HEK293 (cell line): Measurements from ENCODE around the gene PPP1R27.

Experiments
- EGR2 ChIP-seq: fragments of 450-650 bp; formaldehyde crosslinking; IDR thresholded peaks from 2 replicates; pipeline ENCODE4 v1.5.1; 2016; ENCODE audit warnings: low read depth, missing biosample characterization, missing genetic modification characterization
- ELK4 ChIP-seq: IDR thresholded peaks from 2 replicates; pipeline ENCODE4 v1.6.1; 2011; ENCODE audit warnings: mild to moderate bottlenecking, low read depth, low read length, borderline replicate concordance
- GLIS2 ChIP-seq: fragments of 450-650 bp; formaldehyde crosslinking; IDR thresholded peaks from 2 replicates; pipeline ENCODE4 v1.5.1; 2016; ENCODE audit warnings: missing biosample characterization, missing genetic modification characterization
- KLF7 ChIP-seq: fragments of 450-650 bp; formaldehyde crosslinking; IDR thresholded peaks from 2 replicates; pipeline ENCODE4 v1.5.1; 2016; ENCODE audit warnings: missing biosample characterization, missing genetic modification characterization, borderline replicate concordance
- MZF1 ChIP-seq: fragments of 450-650 bp; formaldehyde crosslinking; IDR thresholded peaks from 2 replicates; pipeline ENCODE4 v1.5.1; 2017; ENCODE audit warnings: missing biosample characterization, missing genetic modification characterization, borderline replicate concordance
- SALL2 ChIP-seq: fragments of 450-650 bp; formaldehyde crosslinking; IDR thresholded peaks from 2 replicates; pipeline ENCODE4 v1.5.0; 2017; ENCODE audit warnings: missing biosample characterization, mild to moderate bottlenecking, missing genetic modification characterization, borderline replicate concordance
- SETDB1 ChIP-seq: IDR thresholded peaks from one replicate; pipeline ENCODE4 v1.6.1; 2017; ENCODE audit warnings: mild to moderate bottlenecking, low read length, moderate library complexity, mixed read lengths; ENCODE audit not compliant: insufficient read length
- TRIM28 ChIP-seq: IDR thresholded peaks from 2 replicates; pipeline ENCODE4 v1.6.1; 2011; ENCODE audit warnings: low read length, control low read depth, borderline replicate concordance
- ZBTB1 ChIP-seq: fragments of 450-650 bp; formaldehyde crosslinking; IDR thresholded peaks from 2 replicates; pipeline ENCODE4 v1.5.1; 2016; ENCODE audit warnings: missing biosample characterization, missing genetic modification characterization
- ZBTB21 ChIP-seq: fragments of 450-650 bp; formaldehyde crosslinking; IDR thresholded peaks from 2 replicates; pipeline ENCODE4 v1.5.1; 2017; ENCODE audit warnings: missing biosample characterization, missing genetic modification characterization
- ZBTB26 ChIP-seq: fragments of 450-650 bp; formaldehyde crosslinking; optimal IDR thresholded peaks from 2 replicates; pipeline ENCODE3; 2016; ENCODE audit warnings: missing biosample characterization, mild to moderate bottlenecking, missing genetic modification characterization
- ZEB2 ChIP-seq: fragments of 450-650 bp; formaldehyde crosslinking; IDR thresholded peaks from 2 replicates; pipeline ENCODE4 v1.5.1; 2016; ENCODE audit warnings: missing biosample characterization, missing genetic modification characterization
- ZFHX2 ChIP-seq: fragments of 450-650 bp; formaldehyde crosslinking; conservative IDR thresholded peaks from 2 replicates; pipeline ENCODE4 v1.5.1; 2016; ENCODE audit warnings: missing biosample characterization, missing genetic modification characterization
- ZNF174 ChIP-seq: fragments of 450-650 bp; formaldehyde crosslinking; IDR thresholded peaks from 2 replicates; pipeline ENCODE4 v1.5.0; 2017; ENCODE audit warnings: missing biosample characterization, mild to moderate bottlenecking, missing genetic modification characterization
- ZNF248 ChIP-seq: fragments of 450-650 bp; formaldehyde crosslinking; IDR thresholded peaks from 2 replicates; pipeline ENCODE4 v1.5.1; 2017; ENCODE audit warnings: missing biosample characterization, missing genetic modification characterization
- ZNF26 ChIP-seq: fragments of 450-650 bp; formaldehyde crosslinking; IDR thresholded peaks from 2 replicates; pipeline ENCODE4 v1.5.1; 2016; ENCODE audit warnings: missing biosample characterization, missing genetic modification characterization
- ZNF311 ChIP-seq: fragments of 450-650 bp; formaldehyde crosslinking; IDR thresholded peaks from 2 replicates; pipeline ENCODE4 v1.5.1; 2017; ENCODE audit warnings: missing biosample characterization, missing genetic modification characterization, borderline replicate concordance
- ZNF350 ChIP-seq: fragments of 450-650 bp; formaldehyde crosslinking; IDR thresholded peaks from 2 replicates; pipeline ENCODE4 v1.5.0; 2017; ENCODE audit warnings: missing biosample characterization, mild to moderate bottlenecking, missing genetic modification characterization
- ZNF449 ChIP-seq: fragments of 450-650 bp; formaldehyde crosslinking; IDR thresholded peaks from 2 replicates; pipeline ENCODE4 v1.5.1; 2017; ENCODE audit warnings: missing biosample characterization, mild to moderate bottlenecking, missing genetic modification characterization, moderate library complexity
- ZNF513 ChIP-seq: fragments of 450-650 bp; IDR thresholded peaks from 2 replicates; pipeline ENCODE4 v1.5.1; 2018; ENCODE audit warnings: missing biosample characterization, missing genetic modification characterization
- ZNF548 ChIP-seq: fragments of 450-650 bp; formaldehyde crosslinking; IDR thresholded peaks from 2 replicates; pipeline ENCODE4 v1.5.1; 2016; ENCODE audit warnings: missing biosample characterization, missing genetic modification characterization
- ZNF549 ChIP-seq: fragments of 450-650 bp; IDR thresholded peaks from 2 replicates; pipeline ENCODE4 v1.5.1; 2018; ENCODE audit warnings: missing biosample characterization, missing genetic modification characterization, mild to moderate bottlenecking, inconsistent platforms, moderate library complexity
- ZNF558 ChIP-seq: fragments of 450-650 bp; formaldehyde crosslinking; IDR thresholded peaks from 2 replicates; pipeline ENCODE4 v1.5.1; 2016; ENCODE audit warnings: missing biosample characterization, missing genetic modification characterization
- ZNF585B ChIP-seq: fragments of 450-650 bp; formaldehyde crosslinking; IDR thresholded peaks from 2 replicates; pipeline ENCODE4 v1.5.1; 2016; ENCODE audit warnings: missing biosample characterization, missing genetic modification characterization
- ZNF623 ChIP-seq: fragments of 450-650 bp; formaldehyde crosslinking; IDR thresholded peaks from 2 replicates; pipeline ENCODE4 v1.5.1; 2016; ENCODE audit warnings: missing biosample characterization, missing genetic modification characterization
- ZNF624 ChIP-seq: fragments of 450-650 bp; formaldehyde crosslinking; IDR thresholded peaks from 2 replicates; pipeline ENCODE4 v1.5.1; 2017; ENCODE audit warnings: missing biosample characterization, missing genetic modification characterization
- ZNF660 ChIP-seq: fragments of 450-650 bp; IDR thresholded peaks from 2 replicates; pipeline ENCODE4 v1.5.1; 2018; ENCODE audit warnings: missing biosample characterization, mild to moderate bottlenecking, missing genetic modification characterization
- ZNF670 ChIP-seq: fragments of 450-650 bp; formaldehyde crosslinking; IDR thresholded peaks from 2 replicates; pipeline ENCODE4 v1.5.1; 2016; ENCODE audit warnings: missing biosample characterization, missing genetic modification characterization, low read depth
- ZNF776 ChIP-seq: fragments of 450-650 bp; formaldehyde crosslinking; IDR thresholded peaks from 2 replicates; pipeline ENCODE4 v1.5.0; 2017; ENCODE audit warnings: missing biosample characterization, missing genetic modification characterization, borderline replicate concordance
- ZNF830 ChIP-seq: fragments of 450-650 bp; IDR thresholded peaks from 2 replicates; pipeline ENCODE4 v1.5.0; 2018; ENCODE audit warnings: missing biosample characterization, missing genetic modification characterization, low read depth, mild to moderate bottlenecking, moderate library complexity
- ZNF837 ChIP-seq: fragments of 450-650 bp; formaldehyde crosslinking; IDR thresholded peaks from 2 replicates; pipeline ENCODE4 v1.5.1; 2016; ENCODE audit warnings: missing biosample characterization, missing genetic modification characterization
- ZSCAN16 ChIP-seq: fragments of 450-650 bp; formaldehyde crosslinking; IDR thresholded peaks from 2 replicates; pipeline ENCODE4 v1.5.1; 2016; ENCODE audit warnings: missing biosample characterization, missing genetic modification characterization
- ZSCAN30 ChIP-seq: fragments of 450-650 bp; IDR thresholded peaks from 2 replicates; pipeline ENCODE4 v1.5.1; 2018; ENCODE audit warnings: missing biosample characterization, mild to moderate bottlenecking, missing genetic modification characterization, moderate library complexity
- TF ChIP-seq, protein P1 (sequence below): fragments of 450-650 bp; formaldehyde crosslinking; IDR thresholded peaks from 2 replicates; pipeline ENCODE4 v1.5.1; 2017; ENCODE audit warnings: missing biosample characterization, missing genetic modification characterization

Gene PPP1R27

DNA sequence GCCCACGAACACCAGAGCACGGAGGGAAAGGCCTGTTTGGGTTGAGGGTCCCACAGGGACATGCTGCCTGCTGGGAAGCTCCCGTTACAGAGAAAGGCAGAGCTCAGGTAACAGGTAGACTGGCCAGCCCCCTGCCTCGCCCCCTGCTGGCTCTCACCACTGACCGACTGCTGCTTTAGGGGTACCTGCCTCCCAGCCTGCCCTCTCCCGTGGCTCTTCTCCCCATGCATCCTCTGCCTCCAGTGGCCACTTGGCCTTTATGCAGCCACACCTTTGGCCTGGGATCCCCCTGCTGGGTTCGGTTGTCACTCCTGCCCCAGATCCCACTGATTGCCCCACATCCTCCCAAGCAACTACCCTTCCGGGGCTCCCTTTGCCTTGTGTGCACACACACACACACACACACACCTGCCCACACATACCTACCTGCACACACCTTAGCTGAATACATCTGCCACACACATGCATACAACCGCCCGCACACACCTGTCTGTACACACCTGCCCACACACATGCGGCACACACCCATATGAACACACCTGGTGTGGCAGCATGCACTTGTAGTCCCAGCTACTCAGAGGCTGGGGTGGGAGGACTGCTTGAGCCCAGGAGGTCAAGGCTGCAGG lies 8.9 kb downstream of the PPP1R27 start (continued):
- TF ChIP-seq ZBTB26 (no peak), ZEB2 (tag by site-specific recombination) (peak; percentile 69), ZNF558 (tag by site-specific recombination) (no peak), ZNF26 (tag by site-specific recombination) (no peak), EGR2 (tag by site-specific recombination) (peak; percentile 73), MZF1 (tag by site-specific recombination) (no peak), TRIM28 (no peak), ZFHX2 (tag by site-specific recombination) (peak; percentile 67), ELK4 (no peak), ZNF624 (tag by site-specific recombination) (no peak), ZNF830 (tag by site-specific recombination) (no peak), GLIS2 (tag by site-specific recombination) (0 out of 2 replicates have a peak, but pooled peaks have one; percentile 40), ZNF513 (tag by site-specific recombination) (no peak), ZNF837 (tag by site-specific recombination) (no peak), ZSCAN30 (no peak), ZNF174 (tag by site-specific recombination) (no peak), ZNF660 (tag by site-specific recombination) (no peak), ZNF350 (tag by site-specific recombination) (no peak), ZNF585B (tag by site-specific recombination) (no peak), ZNF670 (no peak), ZNF311 (tag by site-specific recombination) (no peak), ZBTB1 (no peak), ZBTB21 (tag by site-specific recombination) (no peak), ZNF248 (tag by site-specific recombination) (no peak), ZSCAN16 (tag by site-specific recombination) (no peak), ZNF623 (tag by site-specific recombination) (no peak), ZNF449 (no peak), SETDB1 (no peak), KLF7 (tag by site-specific recombination) (no peak), ZNF548 (no peak), SALL2 (no peak), ZNF776 (tag by site-specific recombination) (no peak), ZNF549 (no peak)
- TF ChIP-seq, protein P1, sequence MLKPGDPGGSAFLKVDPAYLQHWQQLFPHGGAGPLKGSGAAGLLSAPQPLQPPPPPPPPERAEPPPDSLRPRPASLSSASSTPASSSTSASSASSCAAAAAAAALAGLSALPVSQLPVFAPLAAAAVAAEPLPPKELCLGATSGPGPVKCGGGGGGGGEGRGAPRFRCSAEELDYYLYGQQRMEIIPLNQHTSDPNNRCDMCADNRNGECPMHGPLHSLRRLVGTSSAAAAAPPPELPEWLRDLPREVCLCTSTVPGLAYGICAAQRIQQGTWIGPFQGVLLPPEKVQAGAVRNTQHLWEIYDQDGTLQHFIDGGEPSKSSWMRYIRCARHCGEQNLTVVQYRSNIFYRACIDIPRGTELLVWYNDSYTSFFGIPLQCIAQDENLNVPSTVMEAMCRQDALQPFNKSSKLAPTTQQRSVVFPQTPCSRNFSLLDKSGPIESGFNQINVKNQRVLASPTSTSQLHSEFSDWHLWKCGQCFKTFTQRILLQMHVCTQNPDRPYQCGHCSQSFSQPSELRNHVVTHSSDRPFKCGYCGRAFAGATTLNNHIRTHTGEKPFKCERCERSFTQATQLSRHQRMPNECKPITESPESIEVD: no peak
